PC-9 (cell line): ENCODE results near the gene PRDM16.

Experiments used
- EZH2 ChIP-seq: fragments of 200-600 bp; sonication (generic); IDR thresholded peaks from 2 replicates; pipeline ENCODE4 v1.8.0; 2017; ENCODE audit warnings: antibody characterized with exemption, low read depth
- TF ChIP-seq, protein P1 (sequence below): fragments of 200-600 bp; sonication (generic); conservative IDR thresholded peaks from 2 replicates; pipeline ENCODE4 v1.6.1; 2017; ENCODE audit warnings: mixed run types, antibody characterized with exemption, mild to moderate bottlenecking, moderate library complexity

DNA sequence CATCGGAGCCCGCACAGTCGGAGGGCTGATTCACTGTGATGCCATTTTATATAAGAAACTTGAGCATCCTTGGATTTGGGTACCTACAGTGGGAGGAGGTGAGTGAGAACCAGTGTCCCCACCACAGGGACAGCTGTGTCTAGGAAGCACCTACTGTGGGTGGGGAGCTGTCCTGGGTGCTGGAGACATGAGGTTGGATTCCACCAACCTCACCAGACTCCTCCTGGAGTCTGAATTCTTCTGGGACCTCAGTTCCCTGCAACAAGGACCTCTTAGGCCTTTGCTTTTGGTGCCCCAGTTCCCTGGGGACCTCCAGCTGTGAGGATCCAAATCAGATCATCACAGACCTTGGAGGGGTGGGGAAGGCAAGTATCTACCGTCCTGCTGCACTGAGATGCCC is 188.8 kb downstream of the PRDM16 start:
- TF ChIP-seq, protein P1, sequence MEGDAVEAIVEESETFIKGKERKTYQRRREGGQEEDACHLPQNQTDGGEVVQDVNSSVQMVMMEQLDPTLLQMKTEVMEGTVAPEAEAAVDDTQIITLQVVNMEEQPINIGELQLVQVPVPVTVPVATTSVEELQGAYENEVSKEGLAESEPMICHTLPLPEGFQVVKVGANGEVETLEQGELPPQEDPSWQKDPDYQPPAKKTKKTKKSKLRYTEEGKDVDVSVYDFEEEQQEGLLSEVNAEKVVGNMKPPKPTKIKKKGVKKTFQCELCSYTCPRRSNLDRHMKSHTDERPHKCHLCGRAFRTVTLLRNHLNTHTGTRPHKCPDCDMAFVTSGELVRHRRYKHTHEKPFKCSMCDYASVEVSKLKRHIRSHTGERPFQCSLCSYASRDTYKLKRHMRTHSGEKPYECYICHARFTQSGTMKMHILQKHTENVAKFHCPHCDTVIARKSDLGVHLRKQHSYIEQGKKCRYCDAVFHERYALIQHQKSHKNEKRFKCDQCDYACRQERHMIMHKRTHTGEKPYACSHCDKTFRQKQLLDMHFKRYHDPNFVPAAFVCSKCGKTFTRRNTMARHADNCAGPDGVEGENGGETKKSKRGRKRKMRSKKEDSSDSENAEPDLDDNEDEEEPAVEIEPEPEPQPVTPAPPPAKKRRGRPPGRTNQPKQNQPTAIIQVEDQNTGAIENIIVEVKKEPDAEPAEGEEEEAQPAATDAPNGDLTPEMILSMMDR, result no peak
- no peak for TF ChIP-seq EZH2
